Measurements from ENCODE around the gene ANO4.

ANO4 gene

GRCh38 chr12:100900808-100901207 is 106.2 kb downstream of the ANO4 start:
- H3K27ac ChIP-seq (replicated peaks; ENCODE audit: low read length), result no peak overlapping the region
- H3K4me2 ChIP-seq (ENCODE audit: insufficient read depth, low read length, poor library complexity, severe bottlenecking), result no peak overlapping the region
- H4K91ac ChIP-seq (ENCODE audit: low read depth, low read length, poor library complexity), result no peak overlapping the region
- H3K79me1 ChIP-seq (ENCODE audit: low read depth, low read length), result no peaks in the 10 kb centered on the region
- H3K9me3 ChIP-seq (replicated peaks in 1 of 2; ENCODE audit: control insufficient read depth in 2 of 2, insufficient read depth in 1 of 2, low read depth in 1 of 2, low read length in 2 of 2), result no peaks in the 10 kb centered on the region
- H2BK12ac ChIP-seq (ENCODE audit: low read length), result no peak overlapping the region
- H4K8ac ChIP-seq (ENCODE audit: low read depth, low read length), result no peak overlapping the region
- no peaks in the 10 kb centered on the region for H3K36me3 ChIP-seq (replicated peaks in 1 of 2; ENCODE audit: control insufficient read depth in 2 of 2, insufficient read depth in 2 of 2, low read length in 2 of 2)
- no CpG with 5 or more reads among the region's 2 CpGs for WGBS, 2 donors (ENCODE audit: extremely low coverage in 2 of 2, insufficient read length in 2 of 2, insufficient replicate concordance in 1 of 2)
- H2AFZ ChIP-seq (ENCODE audit: low read length), result no peak overlapping the region
- H3K23ac ChIP-seq (ENCODE audit: low read depth, low read length, poor library complexity), result no peak overlapping the region
- H2BK5ac ChIP-seq (ENCODE audit: low read length), result no peak overlapping the region
- H3K9ac ChIP-seq (ENCODE audit: low read depth, low read length, poor library complexity), result no peak overlapping the region
- DNase-seq (ENCODE audit: low spot score), result no peak
- no peak overlapping the region for H3K14ac ChIP-seq (ENCODE audit: low read length)
- H2AK5ac ChIP-seq (ENCODE audit: low read depth, low read length), result no peak overlapping the region
- H2BK15ac ChIP-seq (ENCODE audit: low read length), result no peak overlapping the region
- H3K4me3 ChIP-seq (ENCODE audit: low read length in 2 of 2), result no peak overlapping the region
- no peak overlapping the region for H3K4ac ChIP-seq (ENCODE audit: low read length)
- H3K27me3 ChIP-seq (ENCODE audit: control insufficient read depth in 3 of 3, insufficient read depth in 3 of 3, low read depth in 1 of 3, low read length in 3 of 3), result no peaks in the 10 kb centered on the region
- no peaks in the 10 kb centered on the region for H3K4me1 ChIP-seq (ENCODE audit: control insufficient read depth in 2 of 2, insufficient read depth in 1 of 2, low read depth in 1 of 2, low read length in 2 of 2)
- H2BK120ac ChIP-seq (ENCODE audit: low read depth, low read length), result no peak overlapping the region
- no peak overlapping the region for H3K18ac ChIP-seq (ENCODE audit: low read length)

GRCh38 chr12:100901266-100901665 is 106.7 kb downstream of the ANO4 start:
- H3K23ac ChIP-seq (ENCODE audit: low read depth, low read length, poor library complexity), result no peak overlapping the region

GRCh38 chr12:100904270-100904669 is 109.7 kb downstream of the ANO4 start:
- Histone ChIP-seq H4K91ac (ENCODE audit: low read depth, low read length, poor library complexity) (no peak overlapping the region), H4K8ac (ENCODE audit: low read depth, low read length) (no peak overlapping the region), H2BK15ac (ENCODE audit: low read length) (no peak overlapping the region), H3K4me3 (ENCODE audit: low read length in 2 of 2) (no peak overlapping the region), H2BK5ac (ENCODE audit: low read length) (no peak overlapping the region), H3K36me3 (replicated peaks in 1 of 2; ENCODE audit: control insufficient read depth in 2 of 2, insufficient read depth in 2 of 2, low read length in 2 of 2) (no peaks in the 10 kb centered on the region), H3K23ac (ENCODE audit: low read depth, low read length, poor library complexity) (no peak overlapping the region), H3K18ac (ENCODE audit: low read length) (no peak overlapping the region), H2BK12ac (ENCODE audit: low read length) (no peak overlapping the region), H3K14ac (ENCODE audit: low read length) (no peak overlapping the region), H3K27ac (replicated peaks; ENCODE audit: low read length) (no peak overlapping the region), H3K4me1 (ENCODE audit: control insufficient read depth in 2 of 2, insufficient read depth in 1 of 2, low read depth in 1 of 2, low read length in 2 of 2) (no peaks in the 10 kb centered on the region), H2BK120ac (ENCODE audit: low read depth, low read length) (no peak overlapping the region), H3K9ac (ENCODE audit: low read depth, low read length, poor library complexity) (no peak overlapping the region), H3K4me2 (ENCODE audit: insufficient read depth, low read length, poor library complexity, severe bottlenecking) (no peak overlapping the region), H2AFZ (ENCODE audit: low read length) (no peak overlapping the region), H3K4ac (ENCODE audit: low read length) (no peak overlapping the region), H2AK5ac (ENCODE audit: low read depth, low read length) (no peak overlapping the region), H3K9me3 (replicated peaks in 1 of 2; ENCODE audit: control insufficient read depth in 2 of 2, insufficient read depth in 1 of 2, low read depth in 1 of 2, low read length in 2 of 2) (no peaks in the 10 kb centered on the region), H3K27me3 (ENCODE audit: control insufficient read depth in 3 of 3, insufficient read depth in 3 of 3, low read depth in 1 of 3, low read length in 3 of 3) (no peaks in the 10 kb centered on the region), H3K79me1 (ENCODE audit: low read depth, low read length) (no peaks in the 10 kb centered on the region)
- DNase-seq (ENCODE audit: low spot score), result no peak
- no CpG with 5 or more reads among the region's 3 CpGs for WGBS, 2 donors (ENCODE audit: extremely low coverage in 2 of 2, insufficient read length in 2 of 2, insufficient replicate concordance in 1 of 2)

More at GRCh38 chr12:100901266-100901665, 106.7 kb downstream of the ANO4 start:
- H3K14ac ChIP-seq (ENCODE audit: low read length), result no peak overlapping the region
- no peak overlapping the region for H3K9ac ChIP-seq (ENCODE audit: low read depth, low read length, poor library complexity)
- no peaks in the 10 kb centered on the region for H3K9me3 ChIP-seq (replicated peaks in 1 of 2; ENCODE audit: control insufficient read depth in 2 of 2, insufficient read depth in 1 of 2, low read depth in 1 of 2, low read length in 2 of 2)
- H2AFZ ChIP-seq (ENCODE audit: low read length), result no peak overlapping the region
- no peak overlapping the region for H3K27ac ChIP-seq (replicated peaks; ENCODE audit: low read length)
- no peaks in the 10 kb centered on the region for H3K4me1 ChIP-seq (ENCODE audit: control insufficient read depth in 2 of 2, insufficient read depth in 1 of 2, low read depth in 1 of 2, low read length in 2 of 2)
- no peak overlapping the region for H2BK15ac ChIP-seq (ENCODE audit: low read length)
- DNase-seq (ENCODE audit: low spot score), result no peak
- no peak overlapping the region for H4K8ac ChIP-seq (ENCODE audit: low read depth, low read length)
- no peak overlapping the region for H2BK5ac ChIP-seq (ENCODE audit: low read length)
- no CpG with 5 or more reads among the region's 1 CpG for WGBS, 2 donors (ENCODE audit: extremely low coverage in 2 of 2, insufficient read length in 2 of 2, insufficient replicate concordance in 1 of 2)
- H2BK120ac ChIP-seq (ENCODE audit: low read depth, low read length), result no peak overlapping the region
- no peak overlapping the region for H3K4ac ChIP-seq (ENCODE audit: low read length)
- H4K91ac ChIP-seq (ENCODE audit: low read depth, low read length, poor library complexity), result no peak overlapping the region
- H3K79me1 ChIP-seq (ENCODE audit: low read depth, low read length), result no peaks in the 10 kb centered on the region
- no peak overlapping the region for H3K4me2 ChIP-seq (ENCODE audit: insufficient read depth, low read length, poor library complexity, severe bottlenecking)
- H3K4me3 ChIP-seq (ENCODE audit: low read length in 2 of 2), result no peak overlapping the region
- no peaks in the 10 kb centered on the region for H3K27me3 ChIP-seq (ENCODE audit: control insufficient read depth in 3 of 3, insufficient read depth in 3 of 3, low read depth in 1 of 3, low read length in 3 of 3)
- no peak overlapping the region for H2BK12ac ChIP-seq (ENCODE audit: low read length)
- no peak overlapping the region for H3K18ac ChIP-seq (ENCODE audit: low read length)
- H2AK5ac ChIP-seq (ENCODE audit: low read depth, low read length), result no peak overlapping the region
- no peaks in the 10 kb centered on the region for H3K36me3 ChIP-seq (replicated peaks in 1 of 2; ENCODE audit: control insufficient read depth in 2 of 2, insufficient read depth in 2 of 2, low read length in 2 of 2)

- Histone ChIP-seq H4K8ac (ENCODE audit: low read depth, low read length) (no peak overlapping the region), H2BK5ac (ENCODE audit: low read length) (no peak overlapping the region), H3K4ac (ENCODE audit: low read length) (no peak overlapping the region), H3K27ac (replicated peaks; ENCODE audit: low read length) (no peak overlapping the region), H3K9ac (ENCODE audit: low read depth, low read length, poor library complexity) (no peak overlapping the region), H2AFZ (ENCODE audit: low read length) (no peak overlapping the region), H2AK5ac (ENCODE audit: low read depth, low read length) (no peak overlapping the region), H3K9me3 (replicated peaks in 1 of 2; ENCODE audit: control insufficient read depth in 2 of 2, insufficient read depth in 1 of 2, low read depth in 1 of 2, low read length in 2 of 2) (no peaks in the 10 kb centered on the region), H3K4me2 (ENCODE audit: insufficient read depth, low read length, poor library complexity, severe bottlenecking) (no peak overlapping the region), H2BK120ac (ENCODE audit: low read depth, low read length) (no peak overlapping the region), H3K27me3 (ENCODE audit: control insufficient read depth in 3 of 3, insufficient read depth in 3 of 3, low read depth in 1 of 3, low read length in 3 of 3) (no peaks in the 10 kb centered on the region), H3K14ac (ENCODE audit: low read length) (no peak overlapping the region), H4K91ac (ENCODE audit: low read depth, low read length, poor library complexity) (no peak overlapping the region), H2BK12ac (ENCODE audit: low read length) (no peak overlapping the region), H2BK15ac (ENCODE audit: low read length) (no peak overlapping the region), H3K4me3 (ENCODE audit: low read length in 2 of 2) (no peak overlapping the region), H3K79me1 (ENCODE audit: low read depth, low read length) (no peaks in the 10 kb centered on the region), H3K23ac (ENCODE audit: low read depth, low read length, poor library complexity) (no peak overlapping the region), H3K36me3 (replicated peaks in 1 of 2; ENCODE audit: control insufficient read depth in 2 of 2, insufficient read depth in 2 of 2, low read length in 2 of 2) (no peaks in the 10 kb centered on the region), H3K18ac (ENCODE audit: low read length) (no peak overlapping the region), H3K4me1 (ENCODE audit: control insufficient read depth in 2 of 2, insufficient read depth in 1 of 2, low read depth in 1 of 2, low read length in 2 of 2) (no peaks in the 10 kb centered on the region)
- no peak for DNase-seq (ENCODE audit: low spot score)
- WGBS, 2 donors (ENCODE audit: extremely low coverage in 2 of 2, insufficient read length in 2 of 2, insufficient replicate concordance in 1 of 2), result no CpG with 5 or more reads among the region's 2 CpGs
These were observed 113.9 kb downstream of the ANO4 start for GRCh38 chr12:100908501-100908900.
